ENCODE data around the gene FGR.
"Not testable (repeated sequence)": the region's sequence is repeated elsewhere in the genome, so short reads cannot be mapped to it uniquely, and the experiment has no call there.

FGR gene

DNA sequence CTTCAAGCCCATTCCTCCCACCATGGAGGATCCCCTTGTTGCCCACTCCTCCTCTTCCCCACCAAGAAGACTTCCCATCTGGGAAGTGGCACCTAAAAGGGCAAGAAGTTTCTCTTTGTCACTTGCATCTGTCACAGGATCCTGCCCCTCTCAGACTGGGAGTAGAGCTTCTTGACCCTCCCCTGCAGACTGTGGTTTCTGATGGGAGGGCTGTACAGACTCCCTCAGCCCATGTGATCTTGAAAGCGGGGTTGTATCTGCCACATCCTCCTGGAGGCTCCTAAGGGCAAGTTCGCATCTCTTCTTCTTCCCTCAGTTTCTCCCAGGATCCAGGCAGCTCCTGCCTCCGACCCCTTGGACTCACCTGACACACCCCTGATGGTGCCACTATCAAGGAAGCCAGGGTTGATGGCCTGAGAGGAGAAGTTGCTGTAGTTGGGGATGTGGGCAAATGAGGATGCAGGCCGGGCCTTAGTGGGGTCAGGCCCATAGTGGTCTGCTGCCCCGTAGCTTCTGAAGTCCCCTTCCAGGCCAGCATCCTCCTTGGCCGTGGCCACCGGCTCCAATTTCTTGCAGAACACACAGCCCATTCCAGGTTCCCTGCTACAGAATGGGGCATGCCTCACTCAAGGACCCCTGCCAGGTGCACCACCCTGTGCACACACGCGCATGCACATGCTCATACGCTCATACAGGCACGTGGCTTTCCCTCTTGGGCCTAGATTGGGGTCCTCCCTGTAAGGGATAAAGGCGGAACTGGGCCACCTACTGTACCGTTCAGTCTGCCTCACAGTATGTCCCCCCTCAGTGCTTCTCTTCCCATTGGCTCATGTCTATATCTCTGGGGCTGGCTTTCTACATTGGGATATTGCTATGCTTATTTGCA, 11.4 kb downstream of the FGR start:
- intact Hi-C loops (cut with DNase I), result no loop called here
- no peak for DNase-seq

- intact Hi-C loops (cut with DNase I), result no loop called here
- DNase-seq, result no peak
Measured at GRCh38 chr1:27622828-27623227, 12.2 kb downstream of the FGR start.

DNA sequence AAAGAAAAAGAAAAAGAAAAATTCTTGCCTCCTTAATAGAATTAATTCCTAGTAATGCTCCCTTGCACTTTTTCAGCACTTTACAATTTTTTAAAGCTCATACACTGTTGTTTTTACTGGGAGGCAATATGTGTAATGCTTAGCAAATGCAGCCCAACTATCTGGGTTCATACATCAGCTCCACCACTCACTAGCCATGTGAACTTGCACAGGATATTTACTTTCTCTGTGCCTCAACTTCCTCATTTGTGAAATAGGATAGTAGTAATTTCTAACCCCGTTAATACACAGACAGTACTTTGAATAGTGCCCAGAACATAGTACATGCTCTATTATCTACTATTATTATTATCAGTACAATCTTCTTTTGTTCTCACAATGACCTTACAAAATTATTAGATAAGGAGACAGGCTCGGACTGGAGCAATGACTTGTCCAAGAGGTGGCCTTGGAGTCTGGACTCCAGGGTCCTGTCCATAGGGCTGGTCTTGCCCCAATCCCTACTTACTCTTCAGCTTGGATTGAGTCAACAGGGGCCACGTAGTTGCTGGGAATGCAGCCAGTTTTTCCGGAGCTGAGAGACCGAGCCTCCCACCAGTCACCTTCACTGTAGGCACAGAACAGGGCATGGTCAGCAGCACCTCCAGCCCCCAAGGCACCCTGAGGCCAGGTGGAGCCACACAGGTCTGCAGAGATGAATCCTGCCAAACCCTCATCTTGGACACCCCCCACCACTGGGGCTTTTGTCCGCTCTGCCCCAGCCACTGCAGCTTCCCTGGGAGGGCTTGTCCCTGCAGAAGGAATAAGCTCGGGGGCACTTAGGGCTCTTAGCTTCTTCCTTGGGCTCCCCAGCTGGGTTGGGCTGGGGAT, 13.7 kb downstream of the FGR start:
- intact Hi-C loops (cut with DNase I), result no loop called here
- no peak for DNase-seq

DNA sequence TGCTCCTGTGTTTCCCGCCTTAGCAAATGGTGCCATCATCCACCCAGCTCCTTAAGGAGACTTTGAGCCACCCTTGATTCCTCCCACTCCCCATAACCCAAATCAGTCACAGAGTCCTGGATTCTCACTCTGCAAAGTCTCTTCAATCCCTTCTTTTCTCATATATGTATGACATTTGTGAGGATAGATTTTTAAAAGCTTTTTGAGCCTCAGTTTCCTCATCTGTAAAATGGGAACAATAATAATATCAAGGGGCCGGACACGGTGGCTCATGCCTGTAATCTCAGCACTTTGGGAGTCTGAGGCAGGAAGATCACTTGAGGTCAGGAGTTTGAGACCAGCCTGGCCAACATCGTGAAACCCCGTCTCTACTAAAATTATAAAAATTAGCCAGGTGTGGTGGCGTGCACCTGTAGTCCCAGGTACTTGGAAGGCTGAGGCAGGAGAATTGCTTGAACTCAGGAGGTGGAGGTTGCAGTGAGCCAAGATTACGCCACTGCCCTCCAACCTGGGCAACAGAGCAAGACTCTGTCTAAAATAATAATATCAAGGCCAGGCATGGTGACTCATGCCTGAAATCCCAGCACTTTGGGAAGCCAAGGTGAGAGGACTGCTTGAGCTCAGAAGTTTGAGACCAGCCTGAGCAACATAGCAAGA, 15.1 kb downstream of the FGR start:
- intact Hi-C loops (cut with DNase I); DNase-seq: not testable (repeated sequence)

GRCh38 chr1:27618341-27619082, 16.5 kb downstream of the FGR start:
- DNase-seq, result no peak
- intact Hi-C loops (cut with DNase I), result no loop called here

DNA sequence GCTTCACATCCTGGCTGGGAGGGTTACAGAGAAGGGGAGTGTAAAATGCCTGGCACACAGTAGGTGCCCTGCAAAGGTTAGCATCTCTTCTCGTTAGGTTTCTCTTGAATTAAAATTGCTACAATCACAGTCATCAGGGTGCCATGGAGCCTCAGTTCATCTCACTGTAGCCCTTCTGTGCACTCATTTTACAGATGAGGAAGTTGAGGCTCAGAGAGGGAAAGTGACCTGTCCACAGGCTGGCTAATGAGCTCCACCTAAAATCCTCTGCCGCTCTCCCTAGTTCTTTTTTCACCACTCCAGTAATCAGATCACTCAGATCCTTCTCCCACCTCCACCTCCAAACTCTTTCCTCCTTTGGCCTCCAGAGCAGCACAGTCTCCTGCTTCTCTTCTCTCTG, 17.6 kb downstream of the FGR start:
- intact Hi-C loops (cut with DNase I), result no loop called here
- no peak for DNase-seq

DNA sequence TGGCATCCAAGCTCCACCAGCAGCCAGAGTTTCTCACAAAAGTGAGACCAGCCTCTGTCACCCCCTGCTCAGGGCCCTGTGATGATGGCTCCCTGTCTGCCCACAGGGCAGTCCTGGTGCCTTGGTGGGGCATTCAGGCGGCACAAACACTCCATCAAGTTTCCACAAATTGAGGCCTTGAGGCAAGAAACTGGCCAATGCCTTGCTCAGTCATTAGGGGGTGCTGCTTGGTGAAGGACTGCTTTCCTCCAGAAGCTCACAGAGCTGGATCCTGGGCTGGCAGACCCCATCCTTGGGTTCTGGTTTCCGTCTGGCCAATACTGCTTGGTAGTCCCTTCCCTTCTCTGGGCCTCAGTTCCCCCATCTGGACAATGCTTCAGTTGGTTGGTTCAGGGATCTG, 18.5 kb downstream of the FGR start:
- intact Hi-C loops (cut with DNase I), result no loop called here
- no peak for DNase-seq

GRCh38 chr1:27615346-27616192, 19.4 kb downstream of the FGR start:
- no peak for DNase-seq
- intact Hi-C loops (cut with DNase I), result no loop called here

DNA sequence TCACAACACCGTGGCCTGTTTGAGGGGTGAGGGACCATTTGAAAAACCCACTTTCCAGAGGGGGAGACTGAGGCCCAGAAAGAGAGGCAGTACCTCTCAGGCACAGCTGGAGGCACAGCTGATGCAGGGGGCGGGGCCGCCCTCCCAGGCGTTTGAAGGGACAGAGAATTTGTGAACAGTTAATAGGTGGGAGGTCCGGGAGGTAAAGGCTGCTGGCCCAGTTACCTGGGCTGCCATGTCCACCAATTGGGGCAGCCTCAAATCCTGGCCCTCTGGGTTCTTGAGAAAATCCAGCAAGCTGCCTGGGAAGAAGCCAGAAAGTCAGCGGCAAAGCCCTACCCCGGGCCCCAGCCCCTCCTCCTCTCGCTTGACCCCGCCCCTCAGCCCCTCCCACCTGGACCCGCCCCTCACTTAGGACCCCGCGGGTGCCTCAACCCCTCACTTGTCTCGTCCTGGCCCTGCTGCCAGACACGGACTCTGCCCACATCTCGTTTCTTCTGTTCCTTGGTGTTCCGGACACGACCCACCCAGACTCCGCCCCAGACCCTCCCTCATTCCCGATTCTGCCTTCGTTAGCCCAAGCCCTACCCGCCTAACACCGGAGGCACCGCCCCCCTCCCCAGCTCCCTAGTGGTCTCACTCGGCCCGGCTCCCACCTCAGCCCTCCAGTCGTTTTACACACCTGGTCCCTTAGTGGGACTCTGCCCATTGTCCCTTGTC, 20.2 kb downstream of the FGR start:
- DNase-seq, result no peak
- intact Hi-C loops (cut with DNase I), result no loop called here

DNA sequence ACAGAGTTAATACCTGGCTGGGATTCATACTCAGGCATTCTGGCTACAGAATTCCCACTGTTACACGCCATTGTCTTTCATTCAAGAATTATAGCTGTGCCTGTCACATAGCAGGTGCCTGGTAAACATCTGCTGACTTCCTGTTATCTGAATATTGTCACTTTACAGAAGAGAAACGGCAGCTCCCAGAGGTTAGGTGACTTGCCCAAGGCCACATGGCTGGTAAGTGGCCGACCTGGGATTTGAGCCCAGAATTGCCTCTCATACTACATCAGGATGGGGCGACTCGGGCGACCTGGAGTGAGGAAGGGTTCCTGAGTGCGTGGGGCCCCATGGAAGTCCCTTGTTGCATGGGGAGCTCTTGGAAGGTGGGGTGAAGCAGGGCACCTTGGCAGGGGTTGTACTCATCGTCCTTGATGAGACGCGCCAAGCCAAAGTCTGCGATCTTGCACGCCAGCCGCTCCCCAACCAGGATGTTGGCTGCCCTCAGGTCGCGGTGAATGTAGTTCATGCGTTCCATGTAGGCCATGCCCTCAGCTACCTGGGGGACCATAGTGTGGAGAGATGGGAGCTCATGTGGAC, 20.9 kb downstream of the FGR start:
- intact Hi-C loops (cut with DNase I), result no loop called here
- DNase-seq, result no peak

GRCh38 chr1:27612718-27613117, 22.3 kb downstream of the FGR start:
- DNase-seq, result no peak
- intact Hi-C loops (cut with DNase I), result no loop called here

DNA sequence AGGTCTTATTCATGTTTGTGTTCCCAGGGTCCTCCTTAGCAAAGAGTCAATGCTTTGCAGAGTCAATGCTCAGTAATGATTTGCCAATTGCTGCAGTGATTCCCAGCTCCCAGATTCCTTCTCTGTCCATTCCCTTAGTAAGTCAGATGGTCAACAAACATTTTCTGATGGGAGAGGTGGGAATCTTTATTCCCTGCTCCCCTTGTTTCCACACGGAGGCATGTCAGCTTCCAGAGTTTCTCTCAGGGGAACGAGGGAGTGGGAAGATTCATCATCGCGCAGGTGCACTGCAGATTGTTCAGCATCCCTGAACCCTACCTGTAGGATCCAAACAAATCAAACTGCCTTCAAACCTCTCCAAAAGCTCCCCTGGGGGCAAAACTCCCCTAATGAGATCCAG, 23.5 kb downstream of the FGR start:
- intact Hi-C loops (cut with DNase I), result no loop called here
- DNase-seq, result no peak

DNA sequence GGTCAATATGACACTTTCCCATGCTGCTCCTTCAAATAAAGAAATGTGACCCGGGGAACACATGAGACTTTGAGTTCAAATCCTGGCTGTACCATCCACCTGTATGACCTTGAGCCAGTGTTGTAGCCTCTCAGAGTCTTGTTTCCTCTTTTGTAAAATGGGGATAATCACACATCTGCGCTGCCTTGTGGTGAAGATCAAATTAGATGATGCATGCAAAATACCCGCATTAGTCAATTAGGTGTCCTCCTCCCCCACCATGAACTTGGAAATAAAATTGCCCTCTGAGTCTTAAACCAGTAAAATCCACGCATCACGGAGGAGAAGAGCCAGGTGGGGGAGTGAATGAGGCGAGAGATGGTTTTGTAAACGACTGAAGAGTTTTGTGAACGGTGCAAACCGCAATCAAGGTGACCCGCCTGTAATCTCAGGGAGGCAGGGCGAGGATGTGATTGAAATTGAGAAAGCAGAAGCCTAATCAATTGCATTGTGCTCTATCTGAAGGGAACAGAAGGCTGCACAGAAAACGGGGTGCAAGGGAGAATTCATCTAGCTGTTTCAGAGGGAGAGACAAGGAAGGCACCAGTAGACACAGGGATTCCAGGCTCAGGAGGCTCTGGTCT, 25.3 kb downstream of the FGR start:
- DNase-seq, result no peak
- intact Hi-C loops (cut with DNase I), result loop anchor here (2.0 to 10.0 kb wide), 4 partner anchors 51 to 307 kb away; partner anchors contain the start of gene TMEM222

DNA sequence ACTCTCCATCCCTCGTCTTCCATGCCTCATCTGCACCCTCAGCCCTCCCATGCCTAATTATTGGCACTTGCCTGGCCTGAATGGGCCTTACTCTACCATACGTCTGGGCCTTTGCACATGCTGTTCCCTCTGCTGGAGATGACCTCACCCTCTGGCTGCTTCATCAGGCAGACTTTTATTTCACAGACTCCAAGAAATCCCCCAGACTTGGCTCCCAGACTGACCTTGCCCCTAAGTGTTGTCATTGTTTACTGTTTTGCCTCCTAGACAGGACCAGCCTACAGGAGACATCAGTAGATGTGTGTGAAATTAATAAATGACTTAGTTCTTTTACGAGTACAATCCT, 25.8 kb downstream of the FGR start:
- no peak for DNase-seq
- intact Hi-C loops (cut with DNase I), result loop anchor here (2.0 to 10.0 kb wide), 4 partner anchors 52 to 307 kb away; partner anchors contain the start of gene TMEM222

GRCh38 chr1:27607239-27607804, 27.7 kb downstream of the FGR start:
- intact Hi-C loops (cut with DNase I), result loop anchor here (5.0 to 10.0 kb wide), 3 partner anchors 205 to 305 kb away; partner anchors contain the start of gene TMEM222

GRCh38 chr1:27606708-27607238, 28.2 kb downstream of the FGR start:
- no peak for DNase-seq
- intact Hi-C loops (cut with DNase I), result loop anchor here (5.0 to 10.0 kb wide), 3 partner anchors 204 to 304 kb away; partner anchors contain the start of gene TMEM222

More at GRCh38 chr1:27607239-27607804, 27.7 kb downstream of the FGR start:
- no peak for DNase-seq

Data from head of caudate nucleus (tissue), 42 donors.